ENCODE data around the gene HSD17B8.

The HSD17B8 gene

DNA sequence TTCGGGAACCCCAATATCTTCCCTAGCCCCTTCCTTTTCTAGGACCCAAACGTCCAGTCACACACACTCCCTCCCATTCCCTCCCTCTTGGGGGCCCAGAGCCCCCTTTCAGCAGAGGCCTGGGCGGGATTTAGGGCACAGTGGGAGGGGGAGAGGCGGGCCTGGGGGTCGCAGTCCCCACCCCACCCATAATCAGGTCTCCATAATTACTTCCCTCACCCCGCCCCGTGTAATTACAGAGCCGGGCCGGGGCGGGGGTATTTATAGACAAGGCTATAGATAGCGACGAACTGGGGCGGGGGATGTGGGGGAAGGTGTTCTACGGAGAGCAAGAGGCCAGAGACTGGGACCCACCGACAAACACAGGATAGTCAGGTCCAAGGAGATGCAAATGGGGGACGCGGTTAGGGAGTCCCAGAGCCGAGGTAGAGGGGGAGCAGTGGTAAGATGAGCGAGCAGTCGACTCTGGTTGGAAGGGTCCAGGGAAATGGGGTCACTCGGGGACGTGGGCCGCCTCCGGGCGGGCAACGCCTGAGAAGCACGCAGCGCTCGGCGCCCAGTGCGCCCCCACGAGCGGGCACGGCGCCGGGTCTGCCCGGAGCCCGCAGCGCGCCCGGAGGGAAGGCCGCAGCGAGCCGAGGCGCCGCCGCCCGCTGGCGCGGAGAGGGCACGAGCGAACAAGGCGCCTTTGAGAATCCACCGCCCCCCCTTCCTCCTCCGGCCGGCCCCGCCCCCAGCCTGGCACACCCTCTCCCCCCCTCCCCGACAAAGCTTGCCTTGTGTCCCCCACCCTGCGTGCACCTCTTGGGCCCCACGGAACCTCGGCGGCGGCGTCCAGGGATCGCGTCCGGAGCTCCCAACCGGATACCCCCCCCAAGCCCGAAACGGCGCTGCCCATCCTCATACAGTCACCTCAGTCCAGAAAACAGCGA, 11.5 kb upstream of the HSD17B8 start:
- peak; percentile 44 for DNase-seq

DNA sequence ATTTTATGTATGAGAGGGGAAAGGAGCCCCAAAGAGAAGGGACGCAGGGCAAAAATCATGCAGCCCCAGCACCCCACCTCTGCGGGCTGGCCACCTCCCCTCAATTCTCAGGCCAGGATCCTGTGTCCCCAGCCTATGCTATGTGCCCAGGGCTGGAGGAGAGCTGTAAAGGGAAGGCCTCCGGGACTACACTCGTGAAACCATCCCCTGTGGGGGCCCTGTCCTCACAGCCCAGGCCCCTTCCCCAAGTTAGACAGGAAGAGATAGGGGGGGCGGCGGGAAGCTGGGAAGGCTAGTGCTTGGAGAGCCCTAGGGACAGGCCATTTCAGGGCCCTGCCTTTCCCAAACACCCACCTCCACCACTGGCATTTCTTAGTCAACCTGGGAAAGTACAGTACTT, 10.8 kb upstream of the HSD17B8 start:
- no peak for DNase-seq

DNA sequence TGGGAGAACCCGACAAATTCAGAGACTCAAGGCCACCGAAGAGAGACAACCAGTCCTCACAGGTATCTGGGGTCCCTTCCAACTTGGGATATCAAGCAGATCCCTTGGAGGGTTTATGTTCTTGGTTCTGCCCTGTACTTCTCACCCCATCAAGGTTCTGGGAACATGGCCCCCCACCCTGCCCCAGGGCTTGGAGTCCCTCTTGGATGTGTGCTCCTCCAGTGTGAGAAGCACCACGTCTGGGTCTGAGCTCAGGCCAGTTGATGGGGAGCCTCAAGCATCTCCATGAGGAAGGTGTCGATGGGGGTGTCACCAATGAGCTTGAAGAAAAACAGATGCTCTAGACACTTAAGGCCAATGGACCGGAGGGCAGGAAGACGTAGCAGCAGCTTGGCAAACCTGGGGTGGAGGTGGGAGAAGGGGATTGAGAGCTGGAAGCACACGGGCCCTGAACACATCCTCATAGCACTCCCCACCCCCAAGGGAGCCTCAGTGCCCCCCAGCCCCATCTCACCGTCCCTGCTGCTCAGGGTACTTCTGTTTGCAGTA, 9.9 kb upstream of the HSD17B8 start:
- no peak for DNase-seq

DNA sequence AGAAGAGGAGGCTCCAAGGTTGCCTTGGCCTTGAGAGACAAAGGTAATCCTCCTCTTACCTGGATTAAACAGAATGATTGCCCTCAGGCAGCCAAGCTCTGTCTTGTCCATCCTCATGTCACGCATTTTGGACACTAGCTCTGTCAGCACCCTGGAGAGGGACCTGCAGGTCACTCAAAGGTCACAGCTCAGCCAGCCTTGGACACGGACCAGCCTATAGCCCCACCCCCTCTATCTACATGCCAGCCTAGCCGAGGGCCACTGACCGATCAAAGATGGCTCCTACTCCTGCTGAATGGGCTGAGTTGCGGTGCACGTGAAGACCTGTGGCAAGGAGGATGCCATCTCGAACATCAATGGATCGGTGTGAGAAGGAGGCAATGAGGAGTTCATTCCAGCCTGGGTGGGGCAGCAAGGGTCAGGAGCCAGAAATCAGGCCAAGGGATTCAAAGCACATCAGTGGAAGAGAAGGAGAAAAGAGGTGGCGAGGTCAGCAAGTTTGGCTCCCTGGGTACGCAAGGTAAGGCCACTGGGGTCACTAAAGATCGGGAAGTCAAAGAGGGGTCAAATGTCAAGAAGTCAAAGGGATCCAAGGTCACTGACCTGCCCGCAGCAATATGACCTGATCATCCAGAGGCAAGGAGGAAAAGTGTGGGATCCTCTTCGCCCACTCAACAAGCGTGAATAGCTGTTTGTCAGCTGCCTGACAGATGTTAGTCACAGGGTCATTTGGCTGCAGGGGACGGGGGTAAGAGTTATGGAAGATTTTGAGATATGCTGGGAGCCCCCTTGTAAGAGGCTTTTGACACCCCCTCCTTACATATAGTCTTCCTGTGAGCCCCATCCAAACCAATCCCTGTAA, 8.9 kb upstream of the HSD17B8 start:
- no peak for DNase-seq

DNA sequence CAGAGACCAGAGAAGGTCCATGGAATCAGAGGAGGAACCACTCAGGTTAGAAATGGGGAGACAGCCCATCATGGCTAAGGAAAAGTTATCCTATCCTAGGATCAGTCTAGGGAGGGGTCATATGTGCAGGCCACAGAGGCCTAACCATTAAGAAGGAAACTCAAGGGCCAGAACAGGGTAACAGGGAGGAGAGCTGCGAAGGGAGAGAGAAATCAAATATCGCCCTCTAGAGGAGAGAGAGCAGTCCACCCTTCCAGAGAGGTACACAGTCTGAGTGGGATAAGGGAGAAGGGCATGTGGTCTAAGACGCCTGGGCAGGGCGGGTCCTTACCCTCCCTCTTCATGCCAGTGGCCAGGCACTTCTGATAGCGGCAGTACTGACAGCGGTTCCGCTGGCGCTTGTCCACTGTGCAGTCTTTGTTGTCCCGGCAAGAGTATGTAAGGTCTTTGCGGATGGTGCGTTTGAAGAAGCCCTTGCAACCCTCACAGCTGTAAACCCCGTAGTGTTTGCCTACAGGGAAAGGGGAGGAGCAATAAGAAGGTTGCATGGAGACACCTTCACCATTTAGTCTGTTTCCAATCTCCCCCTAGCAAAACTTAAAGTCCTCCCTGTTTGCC, 6.9 kb upstream of the HSD17B8 start:
- DNase-seq, result peak; percentile 87

DNA sequence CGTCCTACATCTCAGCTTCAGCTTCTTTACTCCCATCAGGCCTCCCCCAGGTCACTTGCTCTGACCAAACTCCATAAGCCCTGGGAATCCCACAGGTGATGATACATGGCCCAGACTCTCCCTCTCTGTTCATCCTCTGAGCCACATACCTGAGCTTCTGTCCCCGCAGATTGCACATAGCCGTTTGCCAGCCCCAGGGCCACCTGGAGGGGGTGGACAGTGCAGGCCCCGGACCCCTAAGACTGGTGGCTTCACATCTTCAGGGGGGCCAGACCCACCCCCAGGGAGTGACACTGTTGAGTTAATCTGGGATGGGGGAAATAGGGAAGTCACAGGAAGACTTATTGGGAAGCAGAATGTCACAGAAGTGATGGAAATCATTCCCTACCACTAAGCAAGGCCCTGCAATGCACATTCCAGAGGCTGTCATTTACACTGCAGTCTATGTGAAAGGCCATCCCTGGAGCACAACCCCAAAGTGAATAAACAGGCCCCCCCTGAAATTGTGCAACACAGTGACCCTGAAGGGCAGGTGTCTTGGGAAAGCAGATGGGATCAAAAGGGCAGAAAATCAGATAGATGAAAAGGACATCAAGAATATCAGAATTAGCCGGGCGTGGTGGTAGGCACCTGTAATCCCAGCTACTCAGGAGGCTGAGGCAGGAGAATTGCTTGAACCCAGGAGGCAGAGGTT, 6.1 kb upstream of the HSD17B8 start:
- no peak for DNase-seq

DNA sequence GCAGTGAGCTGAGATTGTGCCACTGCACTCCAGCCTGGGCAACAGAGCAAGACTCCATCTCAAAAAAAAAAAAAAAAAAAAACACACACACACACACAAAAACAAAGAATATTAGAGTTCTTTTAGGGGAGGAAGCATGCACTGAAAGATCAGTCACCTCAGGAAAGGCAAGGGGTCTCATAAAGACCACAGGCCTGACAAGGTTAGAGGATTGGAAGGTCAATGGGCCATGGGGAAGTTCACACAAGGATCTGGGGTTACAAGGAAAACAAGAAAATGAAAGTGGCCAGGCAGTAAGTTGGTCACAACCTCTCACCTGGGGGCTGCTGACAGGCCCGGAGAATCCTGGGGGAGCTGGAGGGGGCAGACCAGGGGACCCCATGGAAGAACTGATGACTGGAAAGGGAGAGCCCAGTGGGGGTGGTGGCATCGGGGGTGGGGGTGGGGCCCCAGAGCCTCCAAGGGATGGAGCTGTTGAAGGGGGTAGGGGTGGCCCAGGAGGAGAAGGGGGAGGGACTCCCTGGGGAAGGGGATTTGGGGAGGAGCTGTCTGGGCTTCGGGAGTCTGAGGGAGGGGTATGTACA, 5.5 kb upstream of the HSD17B8 start:
- no peak for DNase-seq

DNA sequence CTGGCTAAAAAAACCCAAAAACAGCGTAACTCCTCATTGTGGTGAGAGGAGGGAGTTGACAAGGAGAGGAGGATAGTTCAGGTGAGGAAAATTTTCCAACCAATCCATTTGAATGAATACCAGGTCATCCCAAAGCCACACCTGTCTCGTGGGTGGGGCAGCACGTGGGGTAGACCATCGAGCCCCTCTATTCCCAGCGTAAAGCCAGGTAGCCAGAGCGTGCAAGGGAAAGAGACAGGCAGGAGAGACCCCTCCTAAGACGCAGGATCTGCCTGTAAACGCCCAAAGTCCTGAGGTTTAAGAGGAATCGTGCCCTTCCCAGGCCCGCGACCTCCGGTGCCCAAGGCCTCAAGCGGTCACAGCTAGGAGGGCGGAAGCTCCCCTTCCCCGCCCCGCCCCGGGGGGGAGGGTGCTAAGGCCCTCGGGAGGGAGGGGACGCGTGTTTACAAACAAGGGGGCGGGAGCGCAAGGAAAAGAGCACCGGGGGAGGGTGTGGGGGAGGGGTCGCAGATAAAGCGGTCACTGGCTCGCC, 4.7 kb upstream of the HSD17B8 start:
- peak; percentile 92 for DNase-seq

DNA sequence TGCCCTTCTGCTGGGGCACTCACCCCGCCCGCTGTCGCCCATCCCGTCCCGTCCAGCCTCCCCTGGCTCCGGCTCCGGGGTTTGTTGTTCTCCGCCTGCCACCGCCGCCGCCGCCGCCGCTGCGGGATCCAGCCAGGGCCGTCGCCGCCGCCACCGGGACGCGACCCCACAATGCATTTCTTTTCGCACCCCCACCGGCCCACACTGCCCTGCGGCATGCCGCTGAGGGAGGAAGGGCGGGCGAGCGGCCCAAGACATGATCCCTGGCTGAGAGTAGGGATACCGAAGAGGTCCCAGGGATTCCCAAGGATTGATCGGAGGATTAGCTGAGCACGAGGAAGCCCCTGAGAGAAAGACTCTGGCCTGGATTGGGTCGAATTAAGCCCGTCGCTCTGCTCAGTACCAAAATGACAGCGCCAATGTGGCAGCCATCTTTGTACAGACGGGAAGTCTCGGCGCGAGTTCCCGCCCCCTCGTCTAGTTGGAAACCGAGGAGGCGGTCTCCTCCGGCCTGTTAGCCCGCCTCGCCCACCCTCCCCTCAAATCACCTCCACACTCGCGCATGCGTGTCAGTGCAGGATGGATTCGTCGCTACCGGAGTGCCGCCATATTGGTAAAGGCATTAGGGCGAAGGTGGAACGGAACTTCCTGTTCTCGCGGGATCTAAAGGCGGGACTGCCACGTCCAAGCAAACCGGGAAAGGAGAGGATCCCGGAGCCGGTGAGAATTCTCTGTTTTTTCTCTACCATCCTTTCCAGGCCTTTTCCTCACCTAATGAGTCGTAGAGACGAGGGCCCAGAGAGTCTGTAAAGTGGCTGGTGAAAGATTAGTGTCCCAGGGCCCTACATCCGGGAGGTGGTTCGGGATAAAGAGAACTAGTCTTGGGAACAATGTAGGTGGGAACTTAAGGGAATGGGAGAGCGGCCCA, 4.0 kb upstream of the HSD17B8 start, which contains the start of the genes RXRB and SLC39A7:
Gene RXRB, minus strand, starts transcription at position 447 of the 928 bp plus-strand sequence. Its CDS starts 189 bp downstream, at position 258.
Gene SLC39A7, plus strand, starts transcription at position 649 of the 928 bp plus-strand sequence. CDS start 379 bp downstream, outside the sequence.
- DNase-seq, result peak; percentile 99

DNA sequence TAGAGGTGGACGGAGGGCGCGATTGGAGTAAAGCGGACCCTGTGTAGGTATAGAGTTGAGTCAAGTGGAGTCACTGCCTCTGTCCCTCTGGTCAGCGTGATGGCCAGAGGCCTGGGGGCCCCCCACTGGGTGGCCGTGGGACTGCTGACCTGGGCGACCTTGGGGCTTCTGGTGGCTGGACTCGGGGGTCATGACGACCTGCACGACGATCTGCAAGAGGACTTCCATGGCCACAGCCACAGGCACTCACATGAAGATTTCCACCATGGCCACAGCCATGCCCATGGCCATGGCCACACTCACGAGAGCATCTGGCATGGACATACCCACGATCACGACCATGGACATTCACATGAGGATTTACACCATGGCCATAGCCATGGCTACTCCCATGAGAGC, 3.3 kb upstream of the HSD17B8 start:
- DNase-seq, result no peak

DNA sequence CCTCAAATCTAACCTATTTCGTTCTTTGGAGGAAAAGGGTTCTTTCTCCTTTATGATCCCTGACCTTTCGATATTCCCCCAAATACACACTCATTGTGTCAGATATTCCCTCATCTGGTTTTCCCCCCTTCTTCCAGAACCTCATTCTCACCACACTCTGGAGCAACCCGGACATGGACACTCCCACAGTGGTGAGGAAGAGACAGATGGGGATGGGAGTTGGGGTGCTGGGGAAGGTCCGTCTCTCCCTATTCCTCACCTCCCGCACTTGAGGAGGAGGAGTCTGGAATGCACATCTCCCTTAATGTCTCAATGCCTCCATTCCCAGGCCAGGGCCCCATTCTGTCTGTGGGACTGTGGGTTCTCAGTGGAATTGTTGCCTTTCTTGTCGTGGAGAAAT, 2.5 kb upstream of the HSD17B8 start:
- no peak for DNase-seq

DNA sequence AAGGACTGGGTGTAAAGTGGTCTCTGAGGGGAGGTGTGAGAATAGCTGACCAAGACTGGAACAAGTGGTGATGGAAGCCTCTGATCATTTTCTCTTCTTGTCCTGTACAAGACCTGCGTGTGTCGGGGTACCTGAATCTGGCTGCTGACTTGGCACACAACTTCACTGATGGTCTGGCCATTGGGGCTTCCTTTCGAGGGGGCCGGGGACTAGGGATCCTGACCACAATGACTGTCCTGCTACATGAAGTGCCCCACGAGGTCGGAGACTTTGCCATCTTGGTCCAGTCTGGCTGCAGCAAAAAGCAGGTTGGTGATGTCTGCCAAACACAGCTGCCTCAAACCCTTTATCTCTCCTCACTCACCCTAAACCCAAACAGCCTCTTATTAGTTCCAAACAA, 1.7 kb upstream of the HSD17B8 start:
- no peak for DNase-seq

DNA sequence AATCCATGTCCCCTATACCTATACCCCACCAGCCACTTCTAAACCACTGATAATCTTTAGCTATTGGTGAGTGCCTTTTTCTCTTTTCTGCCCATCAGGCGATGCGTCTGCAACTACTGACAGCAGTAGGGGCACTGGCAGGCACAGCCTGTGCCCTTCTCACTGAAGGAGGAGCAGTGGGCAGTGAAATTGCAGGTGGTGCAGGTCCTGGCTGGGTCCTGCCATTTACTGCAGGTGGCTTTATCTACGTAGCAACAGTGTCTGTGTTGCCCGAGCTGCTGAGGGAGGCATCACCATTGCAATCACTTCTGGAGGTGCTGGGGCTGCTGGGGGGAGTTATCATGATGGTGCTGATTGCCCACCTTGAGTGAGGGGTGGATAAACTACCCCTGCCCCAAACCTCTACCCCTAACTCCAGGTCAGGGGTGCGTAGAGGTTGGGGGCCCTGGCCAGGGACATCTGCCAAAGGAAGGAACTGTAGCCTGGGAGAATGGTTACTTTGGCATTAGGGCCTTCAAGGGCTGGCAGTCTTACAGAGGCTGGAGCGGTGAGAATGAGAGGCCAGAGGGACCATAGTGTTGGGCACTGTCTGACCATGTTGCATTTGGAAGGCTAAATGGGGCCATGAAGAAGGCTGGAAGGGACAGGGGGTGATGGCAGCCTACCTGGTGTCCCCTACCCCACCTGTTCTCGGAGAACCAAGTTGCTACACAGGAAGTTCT, 851 bp upstream of the HSD17B8 start:
- no peak for DNase-seq

DNA sequence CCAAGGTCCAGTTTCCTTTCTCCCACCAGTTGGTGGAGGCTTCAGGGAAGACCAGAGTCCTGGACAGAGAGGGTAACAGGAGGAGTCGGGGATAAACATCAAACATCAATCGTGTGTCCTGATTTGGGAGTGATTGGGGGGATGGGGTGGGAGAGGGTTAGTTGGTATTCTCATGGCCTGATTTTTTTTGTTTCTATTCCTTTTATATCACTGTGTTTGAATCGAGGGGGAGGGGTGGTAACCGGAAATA, 365 bp upstream of the HSD17B8 start:
- DNase-seq, result no peak

DNA sequence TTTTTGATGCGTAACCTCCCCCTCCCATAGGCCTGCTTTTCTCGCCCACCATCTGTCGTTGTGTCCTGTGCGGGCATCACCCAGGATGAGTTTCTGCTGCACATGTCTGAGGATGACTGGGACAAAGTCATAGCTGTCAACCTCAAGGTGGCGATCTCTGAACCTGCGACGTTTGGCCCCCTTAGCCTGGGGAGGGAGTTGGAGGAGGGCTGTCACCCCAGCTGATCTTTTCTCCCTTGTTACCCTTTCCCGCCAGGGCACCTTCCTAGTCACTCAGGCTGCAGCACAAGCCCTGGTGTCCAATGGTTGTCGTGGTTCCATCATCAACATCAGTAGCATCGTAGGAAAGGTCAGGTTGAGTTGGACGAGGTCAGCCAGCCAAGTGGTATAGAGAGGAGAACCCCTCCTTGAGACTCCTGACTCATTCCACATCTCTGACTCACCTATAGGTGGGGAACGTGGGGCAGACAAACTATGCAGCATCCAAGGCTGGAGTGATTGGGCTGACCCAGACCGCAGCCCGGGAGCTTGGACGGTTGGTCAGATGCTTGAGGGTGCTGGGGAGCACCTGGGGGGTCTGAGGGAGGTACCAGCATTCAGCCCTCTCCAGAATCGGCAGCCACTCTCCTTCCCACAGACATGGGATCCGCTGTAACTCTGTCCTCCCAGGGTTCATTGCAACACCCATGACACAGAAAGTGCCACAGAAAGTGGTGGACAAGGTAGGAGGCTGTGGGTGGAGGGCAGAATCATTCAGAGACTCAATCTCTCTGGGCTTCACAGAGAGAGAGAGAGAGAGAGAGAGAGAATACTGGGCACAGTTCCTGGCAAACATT, 954 bp downstream of the HSD17B8 start:
- DNase-seq, result peak; percentile 70

DNA sequence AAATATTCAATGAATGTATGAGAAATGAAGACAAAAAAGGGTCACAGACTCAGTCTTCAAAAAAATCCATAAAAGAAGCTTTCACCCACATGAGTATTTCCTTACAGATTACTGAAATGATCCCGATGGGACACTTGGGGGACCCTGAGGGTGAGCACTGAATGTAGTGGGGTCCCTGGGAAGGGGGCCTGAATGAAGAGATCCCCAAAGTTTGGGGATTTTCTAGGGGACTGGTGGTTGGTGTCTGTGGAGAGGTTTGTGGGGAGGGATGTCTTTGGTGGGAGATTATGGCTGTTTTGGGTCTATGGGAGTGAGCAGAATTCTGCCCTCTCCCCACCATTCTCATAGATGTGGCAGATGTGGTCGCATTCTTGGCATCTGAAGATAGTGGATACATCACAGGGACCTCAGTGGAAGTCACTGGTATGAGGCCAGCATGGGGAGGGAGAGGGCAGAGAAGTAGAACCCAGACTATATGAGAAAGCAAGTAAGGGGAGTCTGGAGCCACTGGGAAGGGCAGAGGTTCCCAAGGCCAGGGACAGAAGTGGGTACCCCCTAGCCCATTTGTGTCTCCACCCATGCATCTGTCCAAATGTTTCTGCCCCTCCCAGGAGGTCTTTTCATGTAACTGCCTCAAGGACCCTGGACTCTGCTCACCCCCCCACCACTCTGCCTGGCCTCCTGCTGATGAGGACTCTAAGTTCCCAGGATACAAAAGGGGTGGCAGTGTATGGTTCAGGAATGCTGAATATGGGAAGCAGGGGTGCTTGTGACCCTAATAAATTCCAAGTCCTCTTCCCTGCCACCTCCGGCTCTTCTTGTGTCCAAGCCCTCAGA, 1.8 kb downstream of the HSD17B8 start:
- no peak for DNase-seq

DNA sequence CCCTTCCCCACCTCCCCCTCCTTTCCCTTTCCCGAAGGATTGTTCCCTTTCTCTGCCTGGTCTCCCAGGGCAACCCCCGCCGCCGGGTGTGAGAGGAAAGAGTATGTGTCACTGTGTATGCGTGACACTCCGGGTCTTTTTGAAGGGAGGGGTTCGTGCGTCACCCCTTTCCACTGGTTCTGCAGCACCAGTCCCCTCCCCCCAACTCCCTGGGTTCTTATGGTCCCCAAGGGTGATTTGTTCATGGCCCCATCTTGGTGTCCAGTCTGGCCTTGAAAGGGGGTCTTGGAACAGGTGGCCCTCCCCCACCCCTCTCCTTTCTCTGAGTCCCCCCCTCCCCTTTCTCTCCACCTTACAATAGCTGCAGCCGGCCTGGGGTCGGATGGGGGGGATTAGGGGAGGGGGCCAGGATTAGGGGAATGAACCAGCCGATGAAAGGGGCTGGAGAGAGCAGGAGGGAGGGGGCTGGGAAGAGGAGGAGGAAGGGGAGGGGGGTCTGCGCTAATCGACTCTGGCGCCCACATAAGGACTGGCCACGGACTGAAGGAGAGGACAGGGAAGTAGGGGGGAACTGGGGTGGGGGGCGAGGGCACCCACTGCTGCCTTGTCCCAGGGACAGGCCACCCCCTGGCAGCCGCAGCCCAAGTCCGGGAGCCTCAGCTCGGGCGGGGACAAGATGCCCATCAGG, 2.6 kb downstream of the HSD17B8 start:
- peak; percentile 37 for DNase-seq

Measured in DMS53 (cell line).